Astrocyte of the cerebellum (primary cell): ENCODE data around the gene CDH26.

ENCODE experiments used
- DNase-seq: peaks from one replicate; pipeline ENCODE4 v3.0.0-alpha.2; 2011; ENCODE audit warnings: low read depth
- H3K4me3 ChIP-seq: 2 replicates; pipeline ENCODE4 v1.5.1; 2011; ENCODE audit warnings: mild to moderate bottlenecking, low read depth, low read length, moderate library complexity
- CTCF ChIP-seq: IDR thresholded peaks from 2 replicates; pipeline ENCODE4 v1.5.1; 2012; ENCODE audit warnings: low read length, low read depth, moderate library complexity, mild to moderate bottlenecking; ENCODE audit errors: missing control alignments
- in situ Hi-C: cut with HindIII; loops from 2 replicates; pipeline ENCODE4 v1.10.0; 2017; ENCODE audit warnings: low sequenced_read_pairs

CDH26 gene

GRCh38 chr20:60063048-60063451, 104.8 kb downstream of the CDH26 start:
- in situ Hi-C loops: no loop called here
- DNase-seq: peak; percentile 71
- TF ChIP-seq CTCF: no peak

GRCh38 chr20:60063739-60064380, 105.6 kb downstream of the CDH26 start:
- in situ Hi-C loops: no loop called here
- no peak for TF ChIP-seq CTCF
- DNase-seq: no peak
- no peak overlapping the region for H3K4me3 ChIP-seq

More at GRCh38 chr20:60063048-60063451, 104.8 kb downstream of the CDH26 start:
- no peak overlapping the region for H3K4me3 ChIP-seq
